HCT116 (cell line): ENCODE results near the gene OCA2. TPM values are rescaled to one million over a fixed set of nuclear protein-coding genes. Genes with fewer than 3 reads are reported as not detected.

ENCODE experiments used
- ATAC-seq: fragments of 200-7000 bp; cut with Tn5 transposase; 2 replicates; pipeline ENCODE4 v1.9.1; 2020; ENCODE audit warnings: mild to moderate bottlenecking, moderate library complexity
- BruUV-seq: library from RNA; stranded (reverse); fragments of 400-500 nt; replicated peaks from 2 replicates; lab custom pipeline; 2021; lab: Mats Ljungman, UMichigan
- CTCF ChIA-PET: fragments of 300-600 bp; sonication (Branson Sonifier 250); formaldehyde crosslinking; loops from one replicate; lab custom pipeline; 2021; ENCODE audit warnings: antibody characterized with exemption; lab: Charles Lee
- POLR2A ChIA-PET: fragments of 300-600, 350-600 bp; sonication (Branson Sonifier 250); formaldehyde crosslinking; loops from one replicate; lab custom pipeline; 2021; ENCODE audit warnings: antibody characterized with exemption; lab: Charles Lee
- RAD21 ChIA-PET, 2 experiments: fragments of 300-600 bp; sonication (Branson Sonifier 250); formaldehyde crosslinking; loops; one replicate each; lab custom pipeline; 2023; ENCODE audit warnings: low total read pairs in 2 of 2; ENCODE audit not compliant: uncharacterized antibody in 2 of 2, unreplicated experiment in 2 of 2, low non-redundant PET in 1 of 2; lab: Charles Lee
- DNase-seq: peaks from one replicate; pipeline ENCODE4 v3.0.0-alpha.2; 2010; ENCODE audit warnings: low read depth, low spot score
- H2AFZ ChIP-seq: fragments of 200-600 bp; shearing (Covaris generic), sonication (generic); 2 replicates; pipeline ENCODE4 v1.6.1; 2017; ENCODE audit warnings: low read depth, mixed run types, mixed read lengths, antibody characterized with exemption, low read length; ENCODE audit not compliant: poor library complexity, severe bottlenecking
- H3K27ac ChIP-seq: 2 replicates; pipeline ENCODE4 v1.5.1; 2012; ENCODE audit warnings: low read depth, low read length
- H3K27me3 ChIP-seq: fragments of 200-600 bp; sonication (generic); 2 replicates; pipeline ENCODE4 v1.6.1; 2016; ENCODE audit warnings: mixed run types, low read length, mixed read lengths; ENCODE audit not compliant: insufficient read depth
- H3K36me3 ChIP-seq, 2 experiments: fragments of 200-500 bp in 1 of 2; fragments of 200-600 bp in 1 of 2; sonication (Bioruptor generic) in 1 of 2; sonication (generic) in 1 of 2; 2 replicates each; pipeline versions ENCODE4 v1.5.1 to v1.6.1; 2014 to 2016; ENCODE audit warnings: low read length in 2 of 2, inconsistent platforms in 1 of 2, mixed read lengths in 1 of 2, mixed run types in 1 of 2; ENCODE audit not compliant: insufficient read depth in 2 of 2, control insufficient read depth in 1 of 2
- H3K4me1 ChIP-seq, 2 experiments: fragments of 200-600 bp in 1 of 2; sonication (generic) in 1 of 2; 2 replicates each; pipeline versions ENCODE4 v1.5.1 to v1.6.1; 2012 to 2017; ENCODE audit warnings: low read length in 2 of 2, inconsistent platforms in 1 of 2, mild to moderate bottlenecking in 1 of 2, mixed read lengths in 1 of 2, mixed run types in 1 of 2, moderate library complexity in 1 of 2; ENCODE audit not compliant: insufficient read depth in 2 of 2, control insufficient read depth in 1 of 2
- H3K4me2 ChIP-seq: fragments of 200-600 bp; sonication (generic); 2 replicates; pipeline ENCODE4 v1.6.1; 2017; ENCODE audit warnings: mixed run types, low read length, mixed read lengths
- H3K4me3 ChIP-seq, 2 experiments: fragments of 200-600 bp in 1 of 2; sonication (generic) in 1 of 2; replicated peaks in 1 of 2; 2 replicates each; pipeline ENCODE4 v1.5.1; 2011 to 2016; ENCODE audit warnings: low read length in 2 of 2, control low read depth in 1 of 2, low read depth in 1 of 2, mild to moderate bottlenecking in 1 of 2, mixed read lengths in 1 of 2, mixed run types in 1 of 2
- H3K79me2 ChIP-seq: fragments of 200-600 bp; sonication (generic); 2 replicates; pipeline ENCODE4 v1.6.1; 2017; ENCODE audit warnings: mild to moderate bottlenecking, mixed run types, low read length, moderate library complexity, mixed read lengths; ENCODE audit not compliant: insufficient read depth
- H3K9ac ChIP-seq: fragments of 200-600 bp; sonication (generic); 2 replicates; pipeline ENCODE4 v1.6.1; 2016; ENCODE audit warnings: low read length, mixed read lengths
- H3K9me2 ChIP-seq: fragments of 200-600 bp; sonication (generic), shearing (Covaris generic); 2 replicates; pipeline ENCODE4 v1.6.1; 2017; ENCODE audit warnings: mixed run types, mild to moderate bottlenecking, moderate library complexity; ENCODE audit not compliant: insufficient read depth
- H3K9me3 ChIP-seq, 2 experiments: fragments of 200-500 bp in 1 of 2; fragments of 200-600 bp in 1 of 2; sonication (Bioruptor generic) in 1 of 2; sonication (generic) in 1 of 2; 2 replicates each; pipeline ENCODE4 v1.6.1; 2014 to 2017; ENCODE audit warnings: low read length in 2 of 2, mixed read lengths in 2 of 2, inconsistent platforms in 1 of 2, low read depth in 1 of 2, mild to moderate bottlenecking in 1 of 2, mixed run types in 1 of 2, moderate library complexity in 1 of 2; ENCODE audit not compliant: control insufficient read depth in 1 of 2, insufficient read depth in 1 of 2
- H4K20me1 ChIP-seq: fragments of 200-600 bp; sonication (generic), shearing (Covaris generic); 2 replicates; pipeline ENCODE4 v1.6.1; 2017; ENCODE audit warnings: mixed run types, mild to moderate bottlenecking, moderate library complexity; ENCODE audit not compliant: insufficient read depth
- CBX3 ChIP-seq: IDR thresholded peaks from 2 replicates; pipeline ENCODE4 v1.6.1; 2012; ENCODE audit warnings: low read depth
- CEBPB ChIP-seq: IDR thresholded peaks from 2 replicates; pipeline ENCODE4 v1.6.1; 2012; ENCODE audit warnings: low read depth
- CTCF ChIP-seq, 3 experiments: fragments of 200-600 bp in 1 of 3; sonication (generic) in 1 of 3; IDR thresholded peaks in 2 of 3; conservative IDR thresholded peaks in 1 of 3; 2 replicates each; pipeline ENCODE4 v1.5.1; 2012 to 2017; ENCODE audit warnings: low read depth in 2 of 3, low read length in 2 of 3, antibody characterized with exemption in 1 of 3, borderline replicate concordance in 1 of 3, control low read depth in 1 of 3, mild to moderate bottlenecking in 1 of 3, mixed read lengths in 1 of 3, mixed run types in 1 of 3, moderate library complexity in 1 of 3; ENCODE audit not compliant: insufficient read depth in 1 of 3
- EGR1 ChIP-seq: IDR thresholded peaks from 2 replicates; pipeline ENCODE4 v1.6.1; 2012; ENCODE audit warnings: low read depth
- ELF1 ChIP-seq: IDR thresholded peaks from 2 replicates; pipeline ENCODE4 v1.6.1; 2012; ENCODE audit warnings: low read depth, borderline replicate concordance
- EZH2 ChIP-seq: fragments of 200-600 bp; sonication (generic); IDR thresholded peaks from 2 replicates; pipeline ENCODE4 v1.6.1; 2017; ENCODE audit warnings: antibody characterized with exemption, mixed run types
- EZH2phosphoT487 ChIP-seq: fragments of 200-600 bp; IDR thresholded peaks from 2 replicates; pipeline ENCODE4 v1.6.1; 2018; ENCODE audit warnings: antibody characterized with exemption, borderline replicate concordance
- POLR2A ChIP-seq: IDR thresholded peaks from 2 replicates; pipeline ENCODE4 v1.7.0; 2011; ENCODE audit warnings: borderline replicate concordance; ENCODE audit not compliant: insufficient read depth, insufficient read length; ENCODE audit errors: extremely low read depth
- POLR2AphosphoS5 ChIP-seq: IDR thresholded peaks from 2 replicates; pipeline ENCODE4 v1.6.1; 2011; ENCODE audit warnings: mild to moderate bottlenecking, low read depth, low read length, moderate library complexity
- RAD21 ChIP-seq: IDR thresholded peaks from 2 replicates; pipeline ENCODE4 v1.6.1; 2012; ENCODE audit warnings: low read depth, mild to moderate bottlenecking
- REST ChIP-seq: IDR thresholded peaks from 2 replicates; pipeline ENCODE4 v1.6.1; 2012; ENCODE audit warnings: low read depth
- SIN3A ChIP-seq: IDR thresholded peaks from 2 replicates; pipeline ENCODE4 v1.6.1; 2012; ENCODE audit warnings: low read depth
- SRF ChIP-seq: IDR thresholded peaks from 2 replicates; pipeline ENCODE4 v1.6.1; 2012; ENCODE audit warnings: low read depth
- TCF7L2 ChIP-seq: IDR thresholded peaks from 2 replicates; pipeline ENCODE4 v1.7.0; 2011; ENCODE audit warnings: borderline replicate concordance, inconsistent platforms; ENCODE audit not compliant: insufficient read depth, insufficient read length; ENCODE audit errors: extremely low read depth
- YY1 ChIP-seq: IDR thresholded peaks from 2 replicates; pipeline ENCODE4 v1.6.1; 2011; ENCODE audit warnings: low read length, low read depth, moderate library complexity, mild to moderate bottlenecking; ENCODE audit not compliant: insufficient replicate concordance; ENCODE audit errors: extremely low read depth
- ZBTB33 ChIP-seq: IDR thresholded peaks from 2 replicates; pipeline ENCODE4 v1.6.1; 2011; ENCODE audit warnings: mild to moderate bottlenecking, low read length, moderate library complexity; ENCODE audit not compliant: insufficient replicate concordance; ENCODE audit errors: extremely low read depth
- ZFX ChIP-seq: fragments of 450-650 bp; IDR thresholded peaks from 2 replicates; pipeline ENCODE4 v1.6.1; 2017
- ZNF274 ChIP-seq: fragments of 200-500 bp; sonication (Bioruptor generic); IDR thresholded peaks from 2 replicates; pipeline ENCODE4 v1.6.1; 2014; ENCODE audit warnings: mild to moderate bottlenecking, low read depth, low read length, inconsistent platforms
- intact Hi-C: fragments of 100-400 bp; cut with micrococcal nuclease; formaldehyde crosslinking; loops from 2 replicates; pipeline ENCODE4 v1.10.0; 2022
- total RNA-seq: library from RNA; stranded (reverse); gene quantifications from one replicate; pipeline ENCODE4 v1.2.1, GENCODE V29; 2021; ENCODE audit not compliant: unreplicated experiment

The OCA2 gene
- total RNA-seq, 1 experiment from 2014 or later, result not detected

- Histone ChIP-seq H3K4me3 (no peak overlapping the region), H3K9me3 (no peaks in the 10 kb centered on the region), H3K27ac (no peak overlapping the region), H3K9me2 (no peaks in the 10 kb centered on the region), H3K4me1 (no peaks in the 10 kb centered on the region), H3K9ac (no peak overlapping the region), H4K20me1 (no peaks in the 10 kb centered on the region), H3K27me3 (no peaks in the 10 kb centered on the region), H3K79me2 (no peaks in the 10 kb centered on the region), H3K4me2 (no peak overlapping the region), H3K36me3 (peaks cover 12 to 17% of the 10 kb centered on the region in 2 experiments; a peak in 3 of 4 replicates), H2AFZ (no peak overlapping the region)
- POLR2A ChIA-PET, result no interaction called here
- DNase-seq (no peak), ATAC-seq (no peak)
- no TSS peak for BruUV-seq
- intact Hi-C loops, result loop anchor here (10.0 kb wide), 1 partner anchor 853 kb away; no protein-coding TSS in a partner anchor
- CTCF ChIA-PET, result no interaction called here
- TF ChIP-seq ZNF274 (no peak), TCF7L2 (no peak), CTCF (IDR thresholded peaks at IDR 0.05 in 2 of 3, conservative IDR thresholded peaks at IDR 0.05 in 1 of 3; ENCODE audit: borderline replicate concordance in 1 of 3, insufficient read depth in 1 of 3, low read depth in 2 of 3, low read length in 2 of 3) (no peak), ZFX (no peak), ELF1 (no peak), REST (no peak), SIN3A (no peak), ZBTB33 (no peak), EZH2phosphoT487 (no peak), EGR1 (no peak), RAD21 (no peak), YY1 (no peak), POLR2A (no peak), CBX3 (no peak), SRF (no peak), EZH2 (no peak), POLR2AphosphoS5 (no peak), CEBPB (no peak)
- RAD21 ChIA-PET, result no interaction called here
These were observed 23.2 kb upstream of the OCA2 start for GRCh38 chr15:28122038-28122949.
